ENCODE measurements around the gene FBXW2. TPM values are rescaled to one million over a fixed set of nuclear protein-coding genes. Genes with fewer than 3 reads are reported as not detected.

FBXW2 gene
- total RNA-seq, 1 donor from 2014 or later, result 20.4 TPM

DNA sequence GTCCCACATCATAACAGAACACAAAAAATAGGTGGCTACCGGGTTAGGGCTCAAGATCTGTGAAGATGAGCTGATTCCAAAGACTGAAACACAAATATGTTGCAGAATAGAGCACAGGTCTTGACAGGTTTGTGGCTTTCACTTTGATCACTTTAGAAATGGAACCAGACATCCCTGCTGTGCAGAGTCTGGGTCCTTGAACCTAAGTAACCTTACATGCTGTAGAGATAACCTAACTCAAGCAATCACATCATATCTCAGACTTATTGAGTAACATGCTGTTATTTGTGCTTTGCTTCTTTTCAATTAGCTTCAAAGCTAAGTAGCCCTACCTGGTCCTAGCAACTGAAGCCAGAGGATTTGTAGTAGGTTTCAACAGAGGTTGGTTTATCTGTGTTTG lies 24.3 kb downstream of the FBXW2 start:
- peaks cover 21 to 62% (median 52%) of the 10 kb centered on the region in 3 donors for H3K36me3 ChIP-seq (ENCODE audit: control insufficient read depth in 3 of 3, insufficient read depth in 3 of 3, low read length in 3 of 3)

DNA sequence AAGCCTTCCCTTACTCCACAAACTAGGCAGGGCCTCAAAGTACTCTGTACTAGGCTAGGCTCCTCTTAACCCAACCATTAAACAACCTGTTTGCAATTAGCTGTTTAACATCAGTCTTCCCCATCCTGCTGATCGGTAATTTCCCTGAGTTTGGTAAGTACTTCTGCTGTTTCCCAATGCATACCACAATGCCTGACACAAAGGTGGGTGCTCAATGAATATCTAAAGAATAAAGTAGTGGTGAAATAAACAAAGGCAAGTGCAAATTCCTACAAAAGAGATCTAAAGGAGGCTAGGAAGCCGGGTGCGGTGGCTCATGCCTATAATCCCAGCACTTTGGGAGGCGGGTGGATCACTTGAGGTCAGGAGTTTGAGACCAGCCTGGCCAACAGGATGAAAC lies 25.0 kb downstream of the FBXW2 start:
- Histone ChIP-seq H3K27ac (ENCODE audit: low read depth, low read length) (no peak overlapping the region), H3K27me3 (ENCODE audit: control insufficient read depth in 3 of 3, insufficient read depth in 3 of 3, low read length in 3 of 3) (no peaks in the 10 kb centered on the region), H3K4me3 (ENCODE audit: low read length in 3 of 3) (no peak overlapping the region), H3K9ac (ENCODE audit: low read depth in 1 of 3, low read length in 3 of 3) (no peak overlapping the region), H3K36me3 (ENCODE audit: control insufficient read depth in 3 of 3, insufficient read depth in 3 of 3, low read length in 3 of 3) (peaks cover 24 to 63% (median 56%) of the 10 kb centered on the region in 3 donors), H3K4me1 (ENCODE audit: control insufficient read depth in 3 of 3, insufficient read depth in 3 of 3, low read length in 3 of 3) (no peaks in the 10 kb centered on the region), H3K9me3 (ENCODE audit: control insufficient read depth in 3 of 3, low read length in 3 of 3) (no peaks in the 10 kb centered on the region)

More for the DNA sequence above, 24.3 kb downstream of the FBXW2 start:
- H3K27ac ChIP-seq (ENCODE audit: low read depth, low read length), result no peak overlapping the region
- H3K9ac ChIP-seq (ENCODE audit: low read depth in 1 of 3, low read length in 3 of 3), result no peak overlapping the region
- H3K4me3 ChIP-seq (ENCODE audit: low read length in 3 of 3), result no peak overlapping the region
- H3K9me3 ChIP-seq (ENCODE audit: control insufficient read depth in 3 of 3, low read length in 3 of 3), result no peaks in the 10 kb centered on the region
- H3K4me1 ChIP-seq (ENCODE audit: control insufficient read depth in 3 of 3, insufficient read depth in 3 of 3, low read length in 3 of 3), result no peaks in the 10 kb centered on the region
- no peaks in the 10 kb centered on the region for H3K27me3 ChIP-seq (ENCODE audit: control insufficient read depth in 3 of 3, insufficient read depth in 3 of 3, low read length in 3 of 3)

DNA sequence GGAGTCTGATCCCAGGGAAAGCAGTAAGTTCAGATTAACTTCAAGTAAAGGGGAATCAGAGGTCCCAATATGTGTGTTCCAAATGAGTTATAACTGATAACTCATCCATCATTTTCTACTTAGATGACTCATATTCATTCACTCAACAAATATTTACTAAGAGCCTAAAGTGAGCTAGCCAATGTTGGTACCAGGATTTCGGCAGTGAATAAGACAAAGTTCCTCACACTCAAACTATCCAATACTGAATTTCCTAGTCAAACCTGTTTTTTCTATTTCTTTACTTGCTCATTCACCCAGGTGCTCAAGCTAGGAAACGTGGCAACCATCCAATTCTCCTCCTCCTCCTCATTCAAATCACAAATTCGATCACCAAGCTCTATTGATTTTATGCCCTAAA lies 25.8 kb downstream of the FBXW2 start:
- Histone ChIP-seq H3K4me3 (ENCODE audit: low read length in 3 of 3) (no peak overlapping the region), H3K27me3 (ENCODE audit: control insufficient read depth in 3 of 3, insufficient read depth in 3 of 3, low read length in 3 of 3) (no peaks in the 10 kb centered on the region), H3K4me1 (ENCODE audit: control insufficient read depth in 3 of 3, insufficient read depth in 3 of 3, low read length in 3 of 3) (no peaks in the 10 kb centered on the region), H3K9me3 (ENCODE audit: control insufficient read depth in 3 of 3, low read length in 3 of 3) (no peaks in the 10 kb centered on the region), H3K27ac (ENCODE audit: low read depth, low read length) (no peak overlapping the region), H3K36me3 (ENCODE audit: control insufficient read depth in 3 of 3, insufficient read depth in 3 of 3, low read length in 3 of 3) (peaks cover 26 to 63% (median 56%) of the 10 kb centered on the region in 3 donors), H3K9ac (ENCODE audit: low read depth in 1 of 3, low read length in 3 of 3) (no peak overlapping the region)

DNA sequence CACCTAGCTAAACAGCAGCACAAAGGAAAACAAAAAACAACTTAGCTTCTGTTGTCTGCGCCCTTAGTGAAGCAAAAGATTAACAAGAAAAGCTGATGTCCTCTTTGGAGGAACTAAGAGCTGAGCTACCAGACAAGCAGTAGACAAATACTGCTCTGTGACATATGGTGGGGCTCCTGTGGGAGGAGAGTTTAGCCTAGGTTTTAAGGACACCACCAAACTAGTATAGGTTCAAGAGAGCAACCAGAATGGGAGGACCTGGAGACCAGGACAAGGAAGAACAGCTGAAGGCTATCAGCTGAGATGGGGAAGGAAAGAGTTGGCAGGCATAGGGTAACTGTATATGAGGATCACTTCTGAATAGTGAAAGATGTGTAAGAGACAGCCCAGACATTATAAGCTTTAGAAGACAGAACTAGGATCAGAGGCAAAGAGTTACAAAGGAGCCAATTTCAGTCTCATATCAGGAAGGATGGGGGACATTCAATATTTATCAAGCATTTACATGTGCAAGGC lies 27.2 kb downstream of the FBXW2 start:
- Histone ChIP-seq H3K4me1 (ENCODE audit: control insufficient read depth in 3 of 3, insufficient read depth in 3 of 3, low read length in 3 of 3) (no peaks in the 10 kb centered on the region), H3K36me3 (ENCODE audit: control insufficient read depth in 3 of 3, insufficient read depth in 3 of 3, low read length in 3 of 3) (peaks cover 26 to 59% (median 49%) of the 10 kb centered on the region in 3 donors), H3K9me3 (ENCODE audit: control insufficient read depth in 3 of 3, low read length in 3 of 3) (no peaks in the 10 kb centered on the region), H3K27ac (ENCODE audit: low read depth, low read length) (no peak overlapping the region), H3K27me3 (ENCODE audit: control insufficient read depth in 3 of 3, insufficient read depth in 3 of 3, low read length in 3 of 3) (no peaks in the 10 kb centered on the region), H3K9ac (ENCODE audit: low read depth in 1 of 3, low read length in 3 of 3) (no peak overlapping the region), H3K4me3 (ENCODE audit: low read length in 3 of 3) (no peak overlapping the region)

DNA sequence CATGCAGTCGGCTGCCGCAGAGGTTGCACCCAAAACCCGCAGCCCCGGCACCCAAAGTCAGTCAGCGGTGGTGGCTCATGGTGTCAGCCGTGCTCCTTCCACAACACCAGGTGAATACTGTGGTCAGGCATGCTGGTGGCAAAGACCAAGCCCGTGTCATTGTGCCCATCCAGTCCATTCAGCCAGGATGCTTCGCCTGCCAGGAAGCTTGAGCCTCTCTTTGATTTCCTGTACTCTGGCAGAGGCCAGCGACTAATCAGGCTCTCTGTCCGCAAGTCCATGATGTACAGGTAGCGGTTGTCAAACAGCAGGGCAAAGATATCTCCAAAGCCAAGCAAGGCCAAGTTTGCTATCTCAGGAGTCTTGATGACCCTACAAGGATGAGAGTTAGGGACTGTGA lies 28.7 kb downstream of the FBXW2 start:
- Histone ChIP-seq H3K27ac (ENCODE audit: low read depth, low read length) (no peak overlapping the region), H3K9ac (ENCODE audit: low read depth in 1 of 3, low read length in 3 of 3) (no peak overlapping the region), H3K36me3 (ENCODE audit: control insufficient read depth in 3 of 3, insufficient read depth in 3 of 3, low read length in 3 of 3) (peaks cover 26 to 52% (median 40%) of the 10 kb centered on the region in 3 donors), H3K27me3 (ENCODE audit: control insufficient read depth in 3 of 3, insufficient read depth in 3 of 3, low read length in 3 of 3) (no peaks in the 10 kb centered on the region), H3K4me3 (ENCODE audit: low read length in 3 of 3) (no peak overlapping the region), H3K9me3 (ENCODE audit: control insufficient read depth in 3 of 3, low read length in 3 of 3) (no peaks in the 10 kb centered on the region), H3K4me1 (ENCODE audit: control insufficient read depth in 3 of 3, insufficient read depth in 3 of 3, low read length in 3 of 3) (no peaks in the 10 kb centered on the region)

DNA sequence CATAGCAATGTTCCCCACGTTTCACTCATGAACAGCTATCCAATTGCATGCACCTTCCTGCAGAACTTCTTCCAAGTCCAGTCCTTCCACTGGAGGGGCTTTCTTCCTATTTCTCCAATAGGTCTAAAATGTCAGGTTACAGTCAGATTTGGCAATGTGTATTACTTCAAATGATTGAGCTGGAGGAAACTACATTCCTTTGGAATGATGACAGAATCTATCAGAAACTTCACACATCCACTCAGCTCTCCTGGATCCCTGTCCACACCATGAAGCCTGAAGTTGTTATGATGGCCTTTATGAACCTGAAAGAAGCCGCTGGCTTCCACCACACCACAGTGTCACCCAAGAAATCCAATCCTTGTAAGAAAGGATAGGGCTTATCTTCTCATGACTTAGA lies 32.2 kb downstream of the FBXW2 start:
- no peak overlapping the region for H3K27ac ChIP-seq (ENCODE audit: low read depth, low read length)
- no peak overlapping the region for H3K4me3 ChIP-seq (ENCODE audit: low read length in 3 of 3)
- no peak overlapping the region for H3K9ac ChIP-seq (ENCODE audit: low read depth in 1 of 3, low read length in 3 of 3)
- peaks cover 16 to 39% (median 24%) of the 10 kb centered on the region in 3 donors for H3K36me3 ChIP-seq (ENCODE audit: control insufficient read depth in 3 of 3, insufficient read depth in 3 of 3, low read length in 3 of 3)
- no peaks in the 10 kb centered on the region for H3K9me3 ChIP-seq (ENCODE audit: control insufficient read depth in 3 of 3, low read length in 3 of 3)
- no peaks in the 10 kb centered on the region for H3K4me1 ChIP-seq (ENCODE audit: control insufficient read depth in 3 of 3, insufficient read depth in 3 of 3, low read length in 3 of 3)
- no peaks in the 10 kb centered on the region for H3K27me3 ChIP-seq (ENCODE audit: control insufficient read depth in 3 of 3, insufficient read depth in 3 of 3, low read length in 3 of 3)

DNA sequence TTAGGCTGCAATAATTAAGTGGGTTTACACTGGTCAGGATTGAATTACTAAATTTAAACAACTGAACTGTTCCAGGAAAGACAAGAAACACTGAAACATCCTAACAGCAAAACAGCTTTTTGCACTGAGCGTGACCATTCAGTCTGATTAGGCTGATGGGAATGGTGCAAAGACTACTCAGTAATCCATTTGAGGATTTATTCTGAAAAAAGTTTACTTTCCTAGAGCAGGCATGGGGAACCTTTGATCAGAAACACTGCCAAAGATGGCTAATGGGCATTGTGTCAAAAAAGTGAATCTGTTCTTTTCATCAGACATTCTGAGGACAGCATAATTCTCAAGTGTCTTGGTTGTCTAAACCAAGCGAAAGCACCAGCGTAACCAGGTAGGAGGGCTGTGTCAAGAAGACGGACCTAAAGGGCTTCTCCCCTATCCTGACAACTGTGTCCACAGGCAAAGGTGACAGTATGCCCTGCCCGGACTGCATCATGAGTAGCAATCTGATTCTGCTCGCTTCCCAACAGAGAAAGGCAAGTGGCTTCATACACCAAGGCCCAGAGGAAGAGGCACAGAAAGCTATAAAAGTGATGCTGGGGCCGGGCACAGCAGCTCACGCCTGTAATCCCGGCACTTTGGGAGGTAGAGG lies 33.3 kb downstream of the FBXW2 start:
- peaks cover 0 to 4% (median 0%) of the 10 kb centered on the region in 3 donors for H3K4me1 ChIP-seq (ENCODE audit: control insufficient read depth in 3 of 3, insufficient read depth in 3 of 3, low read length in 3 of 3)
- H3K27ac ChIP-seq (ENCODE audit: low read depth, low read length), result no peak overlapping the region
- no peak overlapping the region for H3K4me3 ChIP-seq (ENCODE audit: low read length in 3 of 3)
- H3K27me3 ChIP-seq (ENCODE audit: control insufficient read depth in 3 of 3, insufficient read depth in 3 of 3, low read length in 3 of 3), result no peaks in the 10 kb centered on the region
- no peaks in the 10 kb centered on the region for H3K9me3 ChIP-seq (ENCODE audit: control insufficient read depth in 3 of 3, low read length in 3 of 3)
- H3K9ac ChIP-seq (ENCODE audit: low read depth in 1 of 3, low read length in 3 of 3), result no peak overlapping the region
- H3K36me3 ChIP-seq (ENCODE audit: control insufficient read depth in 3 of 3, insufficient read depth in 3 of 3, low read length in 3 of 3), result peaks cover 14 to 35% (median 24%) of the 10 kb centered on the region in 3 donors

DNA sequence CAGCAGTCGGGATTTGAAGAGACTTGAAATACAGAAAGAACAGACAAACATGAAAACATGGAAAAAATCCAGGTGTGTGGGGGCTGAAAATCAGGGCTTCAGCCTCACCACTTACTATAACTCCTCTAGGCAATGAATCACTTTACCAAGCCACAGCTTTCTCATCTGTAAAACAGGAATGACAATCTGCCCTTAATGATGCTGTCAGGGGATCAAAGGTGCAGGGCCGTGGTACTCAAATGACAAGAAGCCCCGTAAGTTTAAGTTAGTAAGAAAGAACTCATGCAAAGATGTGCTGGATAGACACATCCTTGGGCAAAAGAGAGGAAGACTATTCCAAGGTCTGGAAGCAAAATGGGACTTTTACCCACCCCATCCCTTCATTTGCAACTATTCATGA lies 34.7 kb downstream of the FBXW2 start:
- Histone ChIP-seq H3K27me3 (ENCODE audit: control insufficient read depth in 3 of 3, insufficient read depth in 3 of 3, low read length in 3 of 3) (no peaks in the 10 kb centered on the region), H3K36me3 (ENCODE audit: control insufficient read depth in 3 of 3, insufficient read depth in 3 of 3, low read length in 3 of 3) (peaks cover 5 to 23% (median 13%) of the 10 kb centered on the region in 3 donors), H3K4me1 (ENCODE audit: control insufficient read depth in 3 of 3, insufficient read depth in 3 of 3, low read length in 3 of 3) (peaks cover 0 to 4% (median 0%) of the 10 kb centered on the region in 3 donors), H3K9me3 (ENCODE audit: control insufficient read depth in 3 of 3, low read length in 3 of 3) (no peaks in the 10 kb centered on the region), H3K4me3 (ENCODE audit: low read length in 3 of 3) (no peak overlapping the region), H3K27ac (ENCODE audit: low read depth, low read length) (no peak overlapping the region), H3K9ac (ENCODE audit: low read depth in 1 of 3, low read length in 3 of 3) (no peak overlapping the region)

DNA sequence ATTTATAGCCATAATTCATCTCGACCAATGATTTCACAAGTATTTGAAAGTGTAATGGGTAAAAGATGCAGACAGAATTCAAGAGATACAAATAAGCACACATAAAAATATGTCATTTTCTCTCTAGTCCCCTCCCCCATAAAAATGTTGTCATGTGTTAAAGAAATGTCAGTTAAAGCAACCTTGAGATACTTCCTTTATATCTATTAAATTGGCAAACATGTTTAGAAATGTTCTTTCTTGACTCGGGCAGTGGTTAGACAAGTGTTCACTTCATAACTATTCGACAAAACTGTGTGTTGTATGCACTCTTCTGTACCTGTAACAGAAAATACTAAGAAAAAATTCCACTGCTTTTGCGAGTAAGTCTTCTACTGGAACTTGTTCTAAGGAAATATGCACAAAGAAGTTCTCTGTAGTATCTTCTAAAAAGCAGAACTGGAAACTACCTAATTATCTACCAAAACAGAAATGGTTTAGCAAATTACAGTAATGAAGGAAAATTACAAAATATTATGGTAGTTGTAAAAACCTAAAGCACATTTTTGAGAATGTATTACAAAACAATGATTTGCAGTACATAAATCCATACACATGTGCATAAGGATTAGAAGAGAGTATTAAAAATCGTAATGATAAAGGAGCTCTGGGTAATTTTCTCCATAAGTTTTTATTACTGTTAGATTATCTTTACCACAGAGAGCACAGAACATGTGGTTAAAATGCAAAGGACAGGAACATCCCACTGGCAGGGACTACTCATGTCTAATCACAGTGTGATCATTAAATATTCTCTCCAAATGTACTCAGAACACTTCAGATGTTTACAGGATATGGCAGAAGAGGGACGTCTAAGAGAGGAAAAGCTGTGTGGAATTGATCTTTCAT lies 35.9 kb downstream of the FBXW2 start:
- Histone ChIP-seq H3K27me3 (ENCODE audit: control insufficient read depth in 3 of 3, insufficient read depth in 3 of 3, low read length in 3 of 3) (no peaks in the 10 kb centered on the region), H3K27ac (ENCODE audit: low read depth, low read length) (no peak overlapping the region), H3K4me1 (ENCODE audit: control insufficient read depth in 3 of 3, insufficient read depth in 3 of 3, low read length in 3 of 3) (peaks cover 0 to 4% (median 0%) of the 10 kb centered on the region in 3 donors), H3K9me3 (ENCODE audit: control insufficient read depth in 3 of 3, low read length in 3 of 3) (no peaks in the 10 kb centered on the region), H3K9ac (ENCODE audit: low read depth in 1 of 3, low read length in 3 of 3) (no peak overlapping the region), H3K36me3 (ENCODE audit: control insufficient read depth in 3 of 3, insufficient read depth in 3 of 3, low read length in 3 of 3) (peaks cover 0 to 14% (median 8%) of the 10 kb centered on the region in 3 donors), H3K4me3 (ENCODE audit: low read length in 3 of 3) (no peak overlapping the region)

DNA sequence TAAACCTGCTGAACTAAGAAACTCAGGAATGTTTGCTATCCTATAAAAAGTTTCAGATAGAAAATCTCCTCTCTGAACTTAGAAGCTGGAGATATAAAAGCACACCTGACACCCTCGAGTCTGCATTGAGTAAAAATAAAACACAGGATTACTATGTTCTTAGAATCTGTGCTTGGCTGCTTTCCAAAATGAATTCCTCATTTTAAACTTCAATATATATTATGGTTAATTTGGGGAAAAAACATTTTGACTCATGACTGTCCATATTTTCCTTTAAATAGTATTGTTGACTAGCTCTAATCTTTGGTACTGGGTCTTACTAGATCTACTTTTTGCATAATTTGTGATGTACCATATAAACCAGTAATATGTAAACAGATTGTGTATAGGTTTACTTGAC lies 36.7 kb downstream of the FBXW2 start:
- H3K9me3 ChIP-seq (ENCODE audit: control insufficient read depth in 3 of 3, low read length in 3 of 3), result no peaks in the 10 kb centered on the region
- H3K27me3 ChIP-seq (ENCODE audit: control insufficient read depth in 3 of 3, insufficient read depth in 3 of 3, low read length in 3 of 3), result no peaks in the 10 kb centered on the region
- peaks cover 0 to 4% (median 0%) of the 10 kb centered on the region in 3 donors for H3K4me1 ChIP-seq (ENCODE audit: control insufficient read depth in 3 of 3, insufficient read depth in 3 of 3, low read length in 3 of 3)
- no peak overlapping the region for H3K9ac ChIP-seq (ENCODE audit: low read depth in 1 of 3, low read length in 3 of 3)
- peaks cover 0 to 14% (median 7%) of the 10 kb centered on the region in 3 donors for H3K36me3 ChIP-seq (ENCODE audit: control insufficient read depth in 3 of 3, insufficient read depth in 3 of 3, low read length in 3 of 3)
- no peak overlapping the region for H3K4me3 ChIP-seq (ENCODE audit: low read length in 3 of 3)
- H3K27ac ChIP-seq (ENCODE audit: low read depth, low read length), result no peak overlapping the region

Measured in skeletal muscle tissue (tissue), 4 donors.